ENCODE measurements around the gene RFC1.
"Not testable (repeated sequence)": the region's sequence is repeated elsewhere in the genome, so short reads cannot be mapped to it uniquely, and the experiment has no call there.

The RFC1 gene

GRCh38 chr4:39357002-39357401 is 9.2 kb downstream of the RFC1 start:
- H4K20me1 ChIP-seq (ENCODE audit: control insufficient read depth, insufficient read depth, low read depth, low read length): peaks cover 6% of the 10 kb centered on the region; the same call in 1 of the 2 replicates
- H3K9me3 ChIP-seq (ENCODE audit: control insufficient read depth, insufficient read depth, low read length): no peaks in the 10 kb centered on the region
- TF ChIP-seq EZH2phosphoT487 (IDR thresholded peaks at IDR 0.05; ENCODE audit: borderline replicate concordance, low read length): no peak
- no peak for TF ChIP-seq CTCF (IDR thresholded peaks at IDR 0.05; ENCODE audit: low read depth, low read length, poor library complexity, severe bottlenecking)
- peak overlapping the region; percentile 97 for H3K4me2 ChIP-seq (ENCODE audit: low read length)
- H3K27me3 ChIP-seq (ENCODE audit: control insufficient read depth, low read length): no peaks in the 10 kb centered on the region
- peaks cover 95% of the 10 kb centered on the region for H3K4me1 ChIP-seq (ENCODE audit: control insufficient read depth, low read length)
- H3K27ac ChIP-seq (ENCODE audit: low read depth, low read length): peak overlapping the region; percentile 95
- H3K9me2 ChIP-seq (replicated peaks; ENCODE audit: control insufficient read depth, low read length): no peaks in the 10 kb centered on the region
- H3K79me2 ChIP-seq (ENCODE audit: control insufficient read depth, low read length): peaks cover 88% of the 10 kb centered on the region
- peaks cover 53% of the 10 kb centered on the region for H3K36me3 ChIP-seq (ENCODE audit: control insufficient read depth, low read length)
- peaks cover 63% of the 10 kb centered on the region for H3F3A ChIP-seq (ENCODE audit: control insufficient read depth, insufficient read depth)
- H3K4me3 ChIP-seq (ENCODE audit: low read length): peak overlapping the region; percentile 74

- peaks cover 73% of the 10 kb centered on the region for H3K4me1 ChIP-seq (ENCODE audit: control insufficient read depth, low read length)
- H3K4me2 ChIP-seq (ENCODE audit: low read length): peak overlapping the region; percentile 97
- peaks cover 6% of the 10 kb centered on the region; the same call in 1 of the 2 replicates for H4K20me1 ChIP-seq (ENCODE audit: control insufficient read depth, insufficient read depth, low read depth, low read length)
- H3K79me2 ChIP-seq (ENCODE audit: control insufficient read depth, low read length): peaks cover 93% of the 10 kb centered on the region
- H3F3A ChIP-seq (ENCODE audit: control insufficient read depth, insufficient read depth): peaks cover 45% of the 10 kb centered on the region
- H3K9me2 ChIP-seq (replicated peaks; ENCODE audit: control insufficient read depth, low read length): no peaks in the 10 kb centered on the region
- peaks cover 71% of the 10 kb centered on the region for H3K36me3 ChIP-seq (ENCODE audit: control insufficient read depth, low read length)
- H3K27ac ChIP-seq (ENCODE audit: low read depth, low read length): peak overlapping the region; percentile 95
- no peaks in the 10 kb centered on the region for H3K27me3 ChIP-seq (ENCODE audit: control insufficient read depth, low read length)
- no peaks in the 10 kb centered on the region for H3K9me3 ChIP-seq (ENCODE audit: control insufficient read depth, insufficient read depth, low read length)
- TF ChIP-seq CTCF (IDR thresholded peaks at IDR 0.05; ENCODE audit: low read depth, low read length, poor library complexity, severe bottlenecking) (no peak), EZH2phosphoT487 (IDR thresholded peaks at IDR 0.05; ENCODE audit: borderline replicate concordance, low read length) (no peak)
- peak overlapping the region; percentile 74 for H3K4me3 ChIP-seq (ENCODE audit: low read length)
Measured at GRCh38 chr4:39354254-39354552, 12.0 kb downstream of the RFC1 start.

GRCh38 chr4:39353478-39354253 is 12.5 kb downstream of the RFC1 start:
- H3K4me3 ChIP-seq (ENCODE audit: low read length): peak overlapping the region; percentile 74
- peaks cover 70% of the 10 kb centered on the region for H3K4me1 ChIP-seq (ENCODE audit: control insufficient read depth, low read length)
- no peaks in the 10 kb centered on the region for H3K9me2 ChIP-seq (replicated peaks; ENCODE audit: control insufficient read depth, low read length)
- peaks cover 6% of the 10 kb centered on the region; the same call in 1 of the 2 replicates for H4K20me1 ChIP-seq (ENCODE audit: control insufficient read depth, insufficient read depth, low read depth, low read length)
- H3K36me3 ChIP-seq (ENCODE audit: control insufficient read depth, low read length): peaks cover 71% of the 10 kb centered on the region
- no peaks in the 10 kb centered on the region for H3K27me3 ChIP-seq (ENCODE audit: control insufficient read depth, low read length)
- peaks cover 41% of the 10 kb centered on the region for H3F3A ChIP-seq (ENCODE audit: control insufficient read depth, insufficient read depth)
- TF ChIP-seq CTCF (IDR thresholded peaks at IDR 0.05; ENCODE audit: low read depth, low read length, poor library complexity, severe bottlenecking) (no peak), EZH2phosphoT487 (IDR thresholded peaks at IDR 0.05; ENCODE audit: borderline replicate concordance, low read length) (no peak)
- peak overlapping the region; percentile 97 for H3K4me2 ChIP-seq (ENCODE audit: low read length)
- peaks cover 93% of the 10 kb centered on the region for H3K79me2 ChIP-seq (ENCODE audit: control insufficient read depth, low read length)
- no peaks in the 10 kb centered on the region for H3K9me3 ChIP-seq (ENCODE audit: control insufficient read depth, insufficient read depth, low read length)
- H3K27ac ChIP-seq (ENCODE audit: low read depth, low read length): peak overlapping the region; percentile 95

GRCh38 chr4:39353149-39353477 is 13.0 kb downstream of the RFC1 start:
- H4K20me1 ChIP-seq (ENCODE audit: control insufficient read depth, insufficient read depth, low read depth, low read length); H3K9me3 ChIP-seq (ENCODE audit: control insufficient read depth, insufficient read depth, low read length); H3K9me2 ChIP-seq (replicated peaks; ENCODE audit: control insufficient read depth, low read length); H3K27me3 ChIP-seq (ENCODE audit: control insufficient read depth, low read length): not testable (repeated sequence)
- Histone ChIP-seq H3F3A (ENCODE audit: control insufficient read depth, insufficient read depth) (peaks cover 35% of the 10 kb centered on the region), H3K36me3 (ENCODE audit: control insufficient read depth, low read length) (peaks cover 71% of the 10 kb centered on the region), H3K4me1 (ENCODE audit: control insufficient read depth, low read length) (peaks cover 65% of the 10 kb centered on the region), H3K4me3 (ENCODE audit: low read length) (peak overlapping the region; percentile 74), H3K27ac (ENCODE audit: low read depth, low read length) (peak overlapping the region; percentile 95), H3K4me2 (ENCODE audit: low read length) (peak overlapping the region; percentile 97), H3K79me2 (ENCODE audit: control insufficient read depth, low read length) (peaks cover 93% of the 10 kb centered on the region)
